ENCODE results near the gene MROH7.

The MROH7 gene

DNA sequence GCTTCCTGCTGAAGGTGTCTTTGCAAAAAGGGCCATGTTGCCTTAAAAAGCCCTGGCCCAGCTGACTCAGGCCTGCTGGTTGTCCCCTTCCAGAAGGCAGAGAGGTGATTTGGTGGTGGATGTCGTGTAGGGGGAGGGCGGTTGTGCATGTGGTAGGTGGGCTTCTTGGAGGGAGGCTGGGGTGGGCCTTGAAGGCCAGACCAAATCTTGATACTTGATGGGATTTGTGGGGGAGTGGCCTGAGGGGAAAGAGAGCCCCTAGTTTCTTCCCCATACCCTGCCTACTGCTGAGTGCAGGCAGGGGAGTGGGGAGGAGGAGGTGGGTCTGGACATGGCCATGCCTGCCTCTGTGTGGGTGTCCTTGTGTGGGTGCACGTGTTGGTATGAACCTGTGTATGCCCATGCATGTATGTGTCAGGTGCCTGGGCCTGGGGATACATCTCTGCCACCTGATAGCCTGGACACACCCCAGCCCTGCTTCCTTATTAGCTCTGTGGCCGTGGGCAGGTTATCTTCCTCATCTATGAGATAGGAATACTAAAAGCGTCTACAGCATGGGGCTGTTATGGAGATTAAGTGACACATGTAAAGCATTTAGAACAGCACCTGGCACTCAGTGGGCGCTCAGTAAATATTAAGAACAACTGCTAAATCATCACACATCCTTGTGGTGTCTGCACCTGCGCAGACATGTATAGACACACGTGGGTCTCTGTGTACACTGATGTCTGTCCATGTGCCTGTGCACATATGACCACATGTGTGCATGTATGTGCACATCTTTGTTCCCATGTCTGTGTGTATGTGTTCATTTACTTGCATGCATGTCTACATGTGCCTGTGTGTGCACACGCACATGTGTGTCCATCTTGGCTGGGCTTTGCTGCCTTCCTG lies 35.2 kb upstream of the MROH7 start:
- Mint-ChIP-seq H3K4me1 (peaks cover 9% of the 10 kb centered on the region), H3K9me3 (no peaks in the 10 kb centered on the region), H3K27me3 (peaks cover 13% of the 10 kb centered on the region), H3K4me3 (no peak overlapping the region), H3K36me3 (no peaks in the 10 kb centered on the region), H3K27ac (no peak overlapping the region)
- no peak for ATAC-seq

- peaks cover 9% of the 10 kb centered on the region for H3K4me1 Mint-ChIP-seq
- H3K27me3 Mint-ChIP-seq: peaks cover 13% of the 10 kb centered on the region
- H3K27ac Mint-ChIP-seq: no peak overlapping the region
- H3K36me3 Mint-ChIP-seq: no peaks in the 10 kb centered on the region
- no peak for ATAC-seq
- no peak overlapping the region for H3K4me3 Mint-ChIP-seq
- H3K9me3 Mint-ChIP-seq: no peaks in the 10 kb centered on the region
Observed at GRCh38 chr1:54606990-54607325, 34.6 kb upstream of the MROH7 start.

DNA sequence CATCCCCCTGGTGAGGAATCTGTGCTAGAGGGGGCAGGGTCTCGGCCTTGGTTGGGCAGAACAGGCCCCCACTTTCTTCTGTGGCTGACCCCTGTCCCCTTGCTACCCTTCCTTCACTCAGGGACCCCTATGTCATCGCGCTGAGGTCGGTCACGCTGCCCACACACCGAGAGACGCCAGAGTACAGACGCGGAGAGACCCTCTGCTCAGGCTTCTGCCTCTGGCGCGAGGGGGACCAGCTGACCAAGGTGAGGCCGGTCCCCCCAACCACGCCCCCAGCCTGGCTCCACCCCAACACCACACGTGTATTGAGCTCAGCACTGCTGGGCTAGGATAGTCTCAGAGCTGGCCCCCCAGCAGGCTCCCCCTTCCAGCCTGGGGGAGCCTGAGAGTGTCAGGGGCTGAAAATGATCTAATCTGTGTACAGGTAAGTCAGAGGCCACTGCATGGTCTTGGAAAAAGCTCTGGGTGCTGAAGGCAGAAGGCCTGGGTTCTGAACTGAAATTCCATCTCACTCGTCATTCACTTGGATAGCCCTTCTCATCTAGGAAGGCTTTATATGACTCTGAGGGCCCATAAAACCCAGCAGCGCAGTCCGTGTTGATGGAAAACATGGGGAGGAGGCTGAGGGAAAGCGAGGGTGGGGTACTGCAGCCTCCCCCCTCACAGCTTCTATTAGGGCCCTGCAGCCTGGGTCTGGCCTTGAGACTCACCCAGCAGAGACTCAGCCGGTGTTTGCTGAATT lies 33.6 kb upstream of the MROH7 start:
- Mint-ChIP-seq H3K4me1 (peaks cover 9% of the 10 kb centered on the region), H3K4me3 (no peak overlapping the region), H3K9me3 (no peaks in the 10 kb centered on the region), H3K27me3 (peaks cover 13% of the 10 kb centered on the region), H3K36me3 (no peaks in the 10 kb centered on the region), H3K27ac (no peak overlapping the region)
- ATAC-seq: no peak

DNA sequence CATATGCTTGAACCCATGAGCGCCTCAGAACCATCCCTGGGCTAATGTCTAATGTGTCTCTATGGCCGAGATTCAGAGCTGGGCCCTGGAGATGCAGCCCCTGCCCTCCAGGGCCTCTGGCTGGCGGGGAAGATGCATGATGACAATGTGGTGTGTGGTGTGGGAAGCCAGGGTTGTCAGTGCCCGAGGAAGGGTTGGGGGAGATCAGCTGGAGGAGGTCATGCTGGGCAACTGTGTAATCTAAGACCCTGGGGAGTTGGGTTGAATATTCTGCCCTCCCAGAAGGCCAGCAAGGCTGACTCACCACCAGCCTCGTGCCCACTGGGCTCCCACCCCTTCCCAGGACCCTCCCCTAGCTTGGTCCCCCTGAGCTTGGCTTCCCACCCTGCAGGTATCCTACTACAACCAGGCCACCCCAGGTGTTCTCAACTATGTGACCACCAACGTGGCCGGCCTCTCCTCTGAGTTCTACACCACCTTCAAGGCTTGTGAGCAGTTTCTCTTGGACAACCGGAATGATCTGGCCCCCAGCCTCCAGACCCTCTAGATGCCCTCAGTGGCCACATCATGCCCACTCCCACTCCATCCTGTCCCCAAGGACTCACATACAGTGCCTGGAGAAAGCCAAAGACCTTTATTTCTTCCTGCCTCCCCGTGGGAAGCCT lies 32.9 kb upstream of the MROH7 start:
- Mint-ChIP-seq H3K4me3 (no peak overlapping the region), H3K27ac (no peak overlapping the region), H3K9me3 (no peaks in the 10 kb centered on the region), H3K27me3 (peaks cover 13% of the 10 kb centered on the region), H3K36me3 (no peaks in the 10 kb centered on the region), H3K4me1 (peaks cover 13% of the 10 kb centered on the region)
- ATAC-seq: no peak

GRCh38 chr1:54609301-54609921 lies 32.2 kb upstream of the MROH7 start:
- ATAC-seq: no peak
- no peak overlapping the region for H3K27ac Mint-ChIP-seq
- H3K36me3 Mint-ChIP-seq: no peaks in the 10 kb centered on the region
- H3K9me3 Mint-ChIP-seq: no peaks in the 10 kb centered on the region
- peaks cover 13% of the 10 kb centered on the region for H3K27me3 Mint-ChIP-seq
- peaks cover 11% of the 10 kb centered on the region for H3K4me1 Mint-ChIP-seq
- no peak overlapping the region for H3K4me3 Mint-ChIP-seq

- Mint-ChIP-seq H3K4me1 (peaks cover 5% of the 10 kb centered on the region), H3K4me3 (no peak overlapping the region), H3K27me3 (peaks cover 13% of the 10 kb centered on the region), H3K27ac (no peak overlapping the region), H3K9me3 (no peaks in the 10 kb centered on the region), H3K36me3 (no peaks in the 10 kb centered on the region)
- no peak for ATAC-seq
Observed at GRCh38 chr1:54610048-54610447, 31.5 kb upstream of the MROH7 start.

GRCh38 chr1:54610601-54611580 lies 30.7 kb upstream of the MROH7 start:
- Mint-ChIP-seq H3K27ac (no peak overlapping the region), H3K36me3 (no peaks in the 10 kb centered on the region), H3K4me1 (peaks cover 4% of the 10 kb centered on the region), H3K27me3 (peaks cover 13% of the 10 kb centered on the region), H3K9me3 (no peaks in the 10 kb centered on the region), H3K4me3 (no peak overlapping the region)
- no peak for ATAC-seq

GRCh38 chr1:54611621-54612020 lies 30.0 kb upstream of the MROH7 start:
- no peak for ATAC-seq
- H3K4me3 Mint-ChIP-seq: no peak overlapping the region
- H3K4me1 Mint-ChIP-seq: peaks cover 4% of the 10 kb centered on the region
- no peak overlapping the region for H3K27ac Mint-ChIP-seq
- H3K27me3 Mint-ChIP-seq: peaks cover 13% of the 10 kb centered on the region
- no peaks in the 10 kb centered on the region for H3K36me3 Mint-ChIP-seq
- no peaks in the 10 kb centered on the region for H3K9me3 Mint-ChIP-seq

DNA sequence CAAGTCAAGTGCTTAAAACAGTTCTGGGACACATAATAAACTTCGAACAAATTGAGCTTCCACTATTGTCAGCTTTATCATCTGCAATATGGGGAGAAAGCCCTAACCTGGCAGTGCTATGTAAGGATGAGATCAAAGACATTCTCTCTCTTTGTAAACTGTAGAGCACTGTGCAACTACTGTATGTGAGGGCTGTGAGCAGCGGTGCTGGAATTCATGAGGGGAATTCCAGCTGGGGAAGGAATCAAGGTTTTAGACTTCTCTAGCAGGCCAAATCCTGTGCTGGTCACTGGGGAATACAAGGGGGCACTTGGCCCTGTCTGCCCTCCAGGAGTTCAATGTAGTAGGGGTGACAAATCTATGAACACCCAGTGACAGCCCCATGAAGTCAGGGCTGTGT lies 27.6 kb upstream of the MROH7 start:
- no peak for ATAC-seq
- Mint-ChIP-seq H3K9me3 (no peaks in the 10 kb centered on the region), H3K27me3 (peaks cover 12% of the 10 kb centered on the region), H3K4me1 (peaks cover 4% of the 10 kb centered on the region), H3K4me3 (no peak overlapping the region), H3K36me3 (no peaks in the 10 kb centered on the region), H3K27ac (no peak overlapping the region)

DNA sequence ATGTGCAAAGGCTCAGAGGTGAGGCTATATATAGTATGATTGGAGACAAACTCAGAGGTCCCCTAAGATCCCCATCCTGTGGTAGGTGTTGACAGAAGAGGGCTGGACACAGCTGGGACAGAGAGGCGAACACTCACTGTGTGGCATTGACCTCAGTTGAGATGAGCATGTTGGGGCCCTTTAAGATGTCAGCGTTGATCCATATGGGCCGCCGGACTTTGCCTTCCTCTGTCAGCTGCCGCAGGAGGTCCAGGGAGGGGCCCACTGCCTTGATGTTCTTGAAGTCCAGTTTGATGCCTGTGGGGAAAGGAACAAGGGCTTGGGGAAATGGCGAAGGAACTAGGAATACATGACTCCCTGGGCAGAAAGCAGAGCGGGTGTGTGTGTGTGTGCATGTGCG lies 27.0 kb upstream of the MROH7 start:
- ATAC-seq: no peak
- Mint-ChIP-seq H3K36me3 (no peaks in the 10 kb centered on the region), H3K27ac (no peak overlapping the region), H3K4me3 (no peak overlapping the region), H3K9me3 (no peaks in the 10 kb centered on the region), H3K27me3 (peaks cover 9% of the 10 kb centered on the region), H3K4me1 (peaks cover 4% of the 10 kb centered on the region)

- Mint-ChIP-seq H3K9me3 (no peaks in the 10 kb centered on the region), H3K27ac (no peak overlapping the region), H3K4me1 (peaks cover 4% of the 10 kb centered on the region), H3K4me3 (no peak overlapping the region), H3K36me3 (no peaks in the 10 kb centered on the region), H3K27me3 (peaks cover 17% of the 10 kb centered on the region)
- ATAC-seq: peak; percentile 13
Observed at GRCh38 chr1:54615531-54616279, 25.9 kb upstream of the MROH7 start.

GRCh38 chr1:54619749-54620148 lies 21.8 kb upstream of the MROH7 start:
- Mint-ChIP-seq H3K9me3 (no peaks in the 10 kb centered on the region), H3K27ac (no peak overlapping the region)

GRCh38 chr1:54623216-54624007 lies 18.2 kb upstream of the MROH7 start, which contains the start of gene FAM151A:
TSS of gene FAM151A (minus strand) at chr1:54623525. CDS start at chr1:54623395, 130 bp downstream.
- no peaks in the 10 kb centered on the region for H3K4me1 Mint-ChIP-seq
- no peaks in the 10 kb centered on the region for H3K9me3 Mint-ChIP-seq
- no peak within 1 kb of the TSS for H3K4me3 Mint-ChIP-seq
- H3K27ac Mint-ChIP-seq: no peak within 1 kb of the TSS
- peaks cover 57% of the 10 kb centered on the region for H3K27me3 Mint-ChIP-seq
- ATAC-seq: no peak
- H3K36me3 Mint-ChIP-seq: no peaks in the 10 kb centered on the region

More at GRCh38 chr1:54619749-54620148, 21.8 kb upstream of the MROH7 start:
- no peak overlapping the region for H3K4me3 Mint-ChIP-seq
- H3K4me1 Mint-ChIP-seq: no peaks in the 10 kb centered on the region
- no peaks in the 10 kb centered on the region for H3K36me3 Mint-ChIP-seq
- peaks cover 53% of the 10 kb centered on the region for H3K27me3 Mint-ChIP-seq
- ATAC-seq: no peak
